ENCODE results near the gene SOBP.

The SOBP gene

GRCh38 chr6:107621229-107621937, 131.5 kb downstream of the SOBP start:
- no peak for DNase-seq (ENCODE audit: low spot score)

DNA sequence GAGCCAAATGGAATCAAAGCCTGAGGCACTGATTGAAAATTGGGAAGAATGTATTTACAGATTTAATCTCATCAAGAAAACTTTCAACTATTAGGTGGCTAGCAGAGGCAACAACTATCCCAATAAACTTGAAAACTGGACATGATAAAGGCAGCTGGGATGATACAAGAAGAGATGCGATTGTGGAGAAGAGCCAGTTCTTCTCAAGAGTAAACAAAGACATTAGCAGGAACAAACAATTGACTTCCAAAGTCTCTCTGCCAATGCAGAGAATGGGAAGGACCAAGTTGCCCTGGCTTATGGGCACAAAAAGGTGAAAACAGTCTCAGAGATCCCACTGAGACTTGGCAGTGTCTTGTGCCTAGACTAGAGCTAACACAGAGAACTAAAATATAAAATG, 132.4 kb downstream of the SOBP start:
- no peak for DNase-seq (ENCODE audit: low spot score)

- DNase-seq (ENCODE audit: low spot score): no peak
Measured at GRCh38 chr6:107624050-107624449, 134.1 kb downstream of the SOBP start.

- no peak for DNase-seq (ENCODE audit: low spot score)
Measured at GRCh38 chr6:107624541-107624940, 134.6 kb downstream of the SOBP start.

- DNase-seq (ENCODE audit: low spot score): no peak
Measured at GRCh38 chr6:107625264-107625663, 135.3 kb downstream of the SOBP start.

DNA sequence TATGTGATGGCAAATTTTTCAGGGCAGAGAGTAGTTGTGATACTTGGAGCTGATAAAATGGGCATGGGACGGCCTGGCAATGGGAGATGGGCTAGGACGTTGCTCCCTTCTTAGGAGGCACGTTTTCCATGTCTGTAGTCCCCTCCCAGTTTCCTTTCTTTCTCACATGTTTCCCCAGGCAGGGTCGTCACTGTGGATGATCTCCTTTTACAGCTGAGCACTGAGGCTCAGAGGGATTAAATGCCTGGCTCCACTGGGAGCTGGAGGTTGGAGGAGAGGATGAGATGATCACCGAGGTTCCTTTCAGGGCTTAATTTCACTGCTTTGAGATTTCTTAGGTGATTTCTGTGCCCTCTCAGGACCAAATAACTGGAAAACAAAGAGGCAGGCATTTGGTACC, 136.7 kb downstream of the SOBP start:
- no peak for DNase-seq (ENCODE audit: low spot score)

DNA sequence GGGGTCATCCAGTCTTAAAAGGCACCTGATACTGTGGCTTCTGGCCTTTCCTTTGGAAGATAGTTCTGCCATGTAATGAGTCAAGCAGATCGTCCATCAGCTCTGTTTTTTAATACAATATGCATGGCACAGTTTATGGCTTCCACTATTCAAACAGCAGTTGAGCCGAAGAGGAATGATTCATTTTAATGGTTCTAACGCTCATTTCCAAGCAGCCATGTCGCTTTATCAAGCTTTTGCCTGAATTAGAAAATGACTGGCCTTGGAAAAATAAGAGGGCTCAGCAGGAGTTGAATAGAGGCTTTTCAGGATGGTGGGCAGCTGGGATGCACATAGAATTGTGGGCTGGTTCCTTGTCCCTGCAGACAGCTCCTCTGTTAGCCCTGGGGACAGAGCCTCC, 138.1 kb downstream of the SOBP start:
- no peak for DNase-seq (ENCODE audit: low spot score)

GRCh38 chr6:107628878-107629277, 139.0 kb downstream of the SOBP start:
- no peak for DNase-seq (ENCODE audit: low spot score)

- no peak for DNase-seq (ENCODE audit: low spot score)
Measured at GRCh38 chr6:107629548-107630129, 139.7 kb downstream of the SOBP start.

- no peak for DNase-seq (ENCODE audit: low spot score)
Measured at GRCh38 chr6:107630348-107630977, 140.5 kb downstream of the SOBP start.

- no peak for DNase-seq (ENCODE audit: low spot score)
Measured at GRCh38 chr6:107632381-107633136, 142.6 kb downstream of the SOBP start.

DNA sequence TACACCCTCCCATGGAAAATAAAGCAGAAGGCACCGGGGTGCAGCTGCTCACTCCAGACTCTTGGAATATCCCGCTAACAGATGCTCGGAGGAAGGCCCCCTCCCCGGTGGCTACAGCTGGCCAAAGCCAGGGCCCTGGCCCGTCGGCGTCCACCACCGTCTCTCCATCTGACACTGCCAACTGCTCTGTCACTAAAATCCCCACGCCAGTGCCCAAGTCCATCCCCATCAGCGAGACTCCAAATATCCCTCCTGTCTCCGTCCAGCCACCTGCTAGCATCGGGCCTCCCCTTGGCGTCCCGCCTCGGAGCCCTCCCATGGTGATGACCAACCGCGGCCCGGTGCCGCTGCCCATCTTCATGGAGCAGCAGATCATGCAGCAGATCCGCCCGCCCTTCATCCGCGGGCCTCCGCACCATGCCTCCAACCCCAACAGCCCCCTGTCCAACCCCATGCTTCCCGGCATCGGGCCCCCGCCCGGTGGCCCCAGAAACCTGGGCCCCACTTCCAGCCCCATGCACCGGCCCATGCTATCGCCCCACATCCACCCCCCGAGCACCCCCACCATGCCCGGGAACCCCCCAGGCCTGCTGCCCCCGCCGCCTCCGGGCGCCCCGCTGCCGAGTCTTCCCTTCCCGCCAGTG, 143.9 kb downstream of the SOBP start:
- DNase-seq (ENCODE audit: low spot score): no peak

DNA sequence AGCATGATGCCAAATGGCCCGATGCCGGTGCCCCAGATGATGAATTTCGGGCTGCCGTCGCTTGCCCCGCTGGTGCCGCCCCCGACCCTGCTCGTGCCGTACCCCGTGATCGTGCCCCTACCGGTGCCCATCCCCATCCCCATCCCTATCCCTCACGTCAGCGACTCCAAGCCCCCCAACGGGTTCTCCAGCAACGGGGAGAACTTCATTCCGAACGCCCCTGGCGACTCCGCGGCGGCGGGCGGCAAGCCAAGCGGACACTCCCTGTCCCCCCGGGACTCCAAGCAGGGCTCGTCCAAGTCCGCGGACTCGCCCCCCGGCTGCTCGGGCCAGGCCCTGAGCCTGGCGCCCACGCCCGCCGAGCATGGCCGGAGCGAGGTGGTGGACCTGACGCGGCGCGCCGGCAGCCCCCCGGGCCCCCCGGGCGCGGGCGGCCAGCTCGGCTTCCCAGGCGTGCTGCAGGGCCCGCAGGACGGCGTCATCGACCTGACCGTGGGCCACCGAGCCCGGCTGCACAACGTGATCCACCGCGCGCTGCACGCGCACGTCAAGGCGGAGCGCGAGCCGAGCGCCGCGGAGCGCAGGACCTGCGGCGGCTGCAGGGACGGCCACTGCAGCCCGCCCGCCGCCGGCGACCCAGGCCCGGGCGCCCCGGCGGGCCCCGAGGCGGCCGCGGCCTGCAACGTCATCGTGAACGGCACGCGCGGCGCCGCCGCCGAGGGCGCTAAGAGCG, 144.6 kb downstream of the SOBP start:
- peak; percentile 80 for DNase-seq (ENCODE audit: low spot score)

DNA sequence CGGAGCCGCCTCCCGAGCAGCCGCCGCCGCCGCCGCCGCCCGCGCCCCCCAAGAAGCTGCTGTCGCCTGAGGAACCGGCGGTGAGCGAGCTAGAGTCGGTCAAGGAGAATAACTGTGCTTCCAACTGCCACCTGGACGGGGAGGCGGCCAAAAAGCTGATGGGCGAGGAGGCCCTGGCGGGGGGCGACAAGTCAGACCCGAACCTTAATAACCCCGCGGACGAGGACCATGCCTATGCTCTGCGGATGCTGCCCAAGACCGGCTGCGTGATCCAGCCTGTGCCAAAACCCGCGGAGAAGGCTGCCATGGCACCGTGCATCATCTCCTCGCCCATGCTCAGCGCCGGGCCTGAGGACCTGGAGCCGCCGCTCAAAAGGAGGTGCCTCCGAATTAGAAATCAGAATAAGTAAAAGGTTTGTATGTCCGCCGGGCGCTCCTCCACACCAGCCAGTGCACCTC, 145.2 kb downstream of the SOBP start:
- DNase-seq (ENCODE audit: low spot score): no peak

DNA sequence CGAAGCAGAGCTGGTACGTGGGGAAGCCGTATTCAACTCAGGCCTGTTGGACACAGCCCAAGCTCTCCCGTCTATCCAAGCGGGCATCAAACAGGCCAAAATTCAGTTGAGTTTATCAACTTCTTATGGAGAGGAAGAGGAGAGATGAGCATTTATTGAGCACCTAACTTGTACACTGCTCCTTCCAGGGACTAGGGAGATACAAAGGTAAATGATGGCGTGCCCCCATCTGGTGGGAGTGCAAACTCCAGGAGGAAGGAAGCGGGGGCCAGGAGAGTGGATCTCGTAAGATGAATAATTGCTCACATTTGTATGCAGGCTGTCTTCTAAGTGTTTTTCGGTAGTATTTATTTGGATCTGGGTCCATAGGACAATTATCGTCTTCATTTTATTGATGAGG, 146.6 kb downstream of the SOBP start:
- DNase-seq (ENCODE audit: low spot score): peak; percentile 51

GRCh38 chr6:107637316-107638315, 147.7 kb downstream of the SOBP start:
- no peak for DNase-seq (ENCODE audit: low spot score)

DNA sequence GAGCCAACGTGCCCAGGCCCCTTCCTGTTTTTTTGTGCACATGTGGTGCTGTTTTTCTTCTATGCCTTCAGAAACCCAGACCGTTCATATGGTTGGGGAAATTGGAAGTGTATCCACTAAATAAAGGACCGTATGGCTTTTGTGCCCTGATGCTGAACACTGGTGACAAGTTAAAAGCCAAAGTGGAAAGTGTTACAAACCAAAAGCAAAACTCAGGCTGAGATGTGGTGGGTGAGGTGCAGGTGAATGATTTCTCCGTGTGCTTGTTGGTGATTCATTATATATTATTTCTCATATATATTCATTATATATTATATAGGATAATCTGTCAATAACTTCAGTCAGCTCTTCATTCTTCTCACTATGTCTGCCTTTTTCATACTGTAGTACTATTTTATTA, 148.6 kb downstream of the SOBP start:
- DNase-seq (ENCODE audit: low spot score): no peak

GRCh38 chr6:107639511-107639910, 149.6 kb downstream of the SOBP start:
- no peak for DNase-seq (ENCODE audit: low spot score)

DNA sequence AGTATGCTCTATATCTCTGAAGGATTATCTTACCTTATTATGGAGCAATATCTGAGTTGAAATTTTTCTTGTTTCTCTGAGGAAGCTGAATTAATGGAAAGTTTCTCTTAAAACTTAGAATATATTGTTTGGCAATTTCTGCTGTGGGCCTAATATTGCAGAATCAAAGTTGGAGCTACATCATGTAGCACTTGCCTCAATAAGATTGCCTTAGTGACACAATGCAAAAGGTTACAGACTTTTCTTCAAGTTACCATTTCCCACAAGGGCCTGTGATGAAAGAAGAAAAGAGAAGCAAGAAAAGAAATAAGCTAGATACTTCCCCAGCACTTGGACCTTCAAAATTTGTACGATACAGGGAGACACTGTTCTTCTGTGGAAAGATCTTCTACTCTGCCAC, 151.2 kb downstream of the SOBP start:
- DNase-seq (ENCODE audit: low spot score): no peak

GRCh38 chr6:107641500-107641941, 151.6 kb downstream of the SOBP start:
- DNase-seq (ENCODE audit: low spot score): peak; percentile 23
